Caco-2 (cell line): ENCODE measurements around the gene MIPEP. TPM values are rescaled to one million over a fixed set of nuclear protein-coding genes. Genes with fewer than 3 reads are reported as not detected.

Source experiments
- BruUV-seq: library from RNA; stranded (reverse); fragments of 400-500 nt; replicated peaks from 2 replicates; lab custom pipeline; 2021; lab: Mats Ljungman, UMichigan
- CTCF ChIA-PET: fragments of 300-600 bp; sonication (Branson Sonifier 250); formaldehyde crosslinking; loops from one replicate; lab custom pipeline; 2022; ENCODE audit warnings: antibody characterized with exemption; lab: Charles Lee
- POLR2A ChIA-PET: fragments of 300-600 bp; sonication (Branson Sonifier 250); formaldehyde crosslinking; loops from one replicate; lab custom pipeline; 2022; ENCODE audit warnings: antibody characterized with exemption; lab: Charles Lee
- DNase-seq, 2 experiments: peaks; one replicate each; pipeline versions ENCODE4 v3.0.0 to v3.0.0-alpha.2; 2020 to 2022
- H3K27me3 ChIP-seq: replicated peaks from 2 replicates; pipeline ENCODE4 v1.6.0; 2011; ENCODE audit warnings: low read length; ENCODE audit not compliant: control insufficient read depth, insufficient read depth
- H3K36me3 ChIP-seq: 2 replicates; pipeline ENCODE4 v1.5.1; 2011; ENCODE audit warnings: low read length; ENCODE audit not compliant: control insufficient read depth, insufficient read depth
- H3K4me1 ChIP-seq: fragments of 250-450 bp; sonication (Bioruptor Pico); 2 replicates; pipeline ENCODE4 v1.5.1; 2020; ENCODE audit warnings: mild to moderate bottlenecking
- H3K4me3 ChIP-seq: 2 replicates; pipeline ENCODE4 v1.5.1; 2011; ENCODE audit warnings: low read depth, mild to moderate bottlenecking, control low read depth, low read length
- H3K9me3 ChIP-seq: fragments of 250-450 bp; sonication (Bioruptor Pico); 2 replicates; pipeline ENCODE4 v1.5.1; 2020; ENCODE audit warnings: mild to moderate bottlenecking, moderate library complexity
- H3K27ac Mint-ChIP-seq: one replicate; pipeline ENCODE4 v1.8.0; 2022; ENCODE audit warnings: mixed read lengths; ENCODE audit not compliant: unreplicated experiment
- H3K27me3 Mint-ChIP-seq: one replicate; pipeline ENCODE4 v1.8.0; 2022; ENCODE audit warnings: mixed read lengths; ENCODE audit not compliant: insufficient read depth, unreplicated experiment
- H3K36me3 Mint-ChIP-seq: one replicate; pipeline ENCODE4 v1.8.0; 2022; ENCODE audit warnings: mild to moderate bottlenecking, mixed read lengths; ENCODE audit not compliant: insufficient read depth, unreplicated experiment
- H3K4me1 Mint-ChIP-seq: one replicate; pipeline ENCODE4 v1.8.0; 2022; ENCODE audit warnings: low read depth, mixed read lengths; ENCODE audit not compliant: unreplicated experiment
- H3K4me3 Mint-ChIP-seq: one replicate; pipeline ENCODE4 v1.8.0; 2022; ENCODE audit warnings: mild to moderate bottlenecking, moderate library complexity, mixed read lengths; ENCODE audit not compliant: unreplicated experiment
- H3K9me3 Mint-ChIP-seq: one replicate; pipeline ENCODE4 v1.8.0; 2022; ENCODE audit warnings: mixed read lengths; ENCODE audit not compliant: unreplicated experiment
- intact Hi-C: fragments of 100-400 bp; cut with micrococcal nuclease; formaldehyde crosslinking; loops from one replicate; pipeline ENCODE4 v1.10.0; 2022; ENCODE audit not compliant: unreplicated experiment
- total RNA-seq: library from RNA; stranded (reverse); gene quantifications from 2 replicates; pipeline ENCODE4 v1.2.3, GENCODE V29; 2022
- TF ChIP-seq, protein P1 (sequence below), 2 experiments: fragments of 200-600 bp in 1 of 2; IDR thresholded peaks; 1 replicate in 1 of 2; 2 replicates in 1 of 2; pipeline versions ENCODE4 v1.5.1 to v1.8.0; 2011 to 2022; ENCODE audit warnings: antibody characterized with exemption in 1 of 2, control low read depth in 1 of 2, inconsistent platforms in 1 of 2, low read depth in 1 of 2, low read length in 1 of 2, mild to moderate bottlenecking in 1 of 2, moderate library complexity in 1 of 2; ENCODE audit not compliant: insufficient read depth in 1 of 2, severe bottlenecking in 1 of 2, unreplicated experiment in 1 of 2

The MIPEP gene
- total RNA-seq, 1 experiment from 2014 or later = 40.6 TPM

DNA sequence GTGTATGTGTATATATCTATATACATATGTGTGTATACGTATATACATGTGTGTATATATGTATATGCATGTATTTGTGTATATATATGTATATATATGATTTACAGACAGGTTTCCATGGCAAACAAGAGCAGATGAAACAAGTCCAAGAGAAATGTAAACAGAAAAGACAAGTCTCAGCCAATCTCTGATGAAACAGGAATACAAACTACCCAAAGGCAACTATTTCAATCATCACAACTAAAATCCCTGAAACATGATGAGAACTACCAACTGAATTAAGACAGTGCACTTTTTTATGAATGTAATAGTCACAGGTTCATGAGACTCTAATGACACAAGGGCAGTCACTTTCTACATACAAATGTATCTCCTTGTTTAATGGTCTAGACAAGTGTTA, 178.8 kb downstream of the MIPEP start:
- ChIA-PET CTCF (interaction anchor here (0.8 kb wide), 1 partner anchor 100 kb away, joined by 3 read pairs; no protein-coding TSS in a partner anchor), POLR2A (no interaction called here)
- H3K27ac Mint-ChIP-seq = no peak overlapping the region

DNA sequence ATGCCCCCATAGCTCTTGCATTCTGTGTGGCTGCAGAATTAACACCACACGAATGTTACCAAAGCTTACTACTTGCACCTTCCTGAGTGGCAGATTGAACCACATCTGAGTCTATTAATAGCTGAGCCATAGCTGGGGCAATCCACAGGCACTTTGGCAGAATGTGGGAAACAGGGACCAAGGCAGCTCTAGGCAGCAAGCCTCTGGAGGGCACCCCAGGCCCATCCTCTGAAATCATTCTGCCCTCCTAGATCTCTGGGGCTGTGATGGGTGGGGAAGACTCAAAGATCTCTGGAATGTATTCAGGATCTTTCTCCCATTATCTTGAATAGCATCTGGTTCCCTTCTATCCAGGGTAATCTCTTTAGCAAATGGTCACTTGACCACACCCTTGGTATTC, 179.7 kb downstream of the MIPEP start:
- H3K36me3 Mint-ChIP-seq = no peaks in the 10 kb centered on the region
- Histone ChIP-seq H3K9me3 (no peaks in the 10 kb centered on the region), H3K27me3 (no peaks in the 10 kb centered on the region), H3K36me3 (no peaks in the 10 kb centered on the region), H3K4me1 (no peaks in the 10 kb centered on the region), H3K4me3 (no peak overlapping the region)
- H3K27ac Mint-ChIP-seq = no peak overlapping the region
- H3K27me3 Mint-ChIP-seq = no peaks in the 10 kb centered on the region
- peaks cover 11% of the 10 kb centered on the region for H3K4me1 Mint-ChIP-seq
- no peak overlapping the region for H3K4me3 Mint-ChIP-seq
- ChIA-PET CTCF (no interaction called here), POLR2A (no interaction called here)
- BruUV-seq = no TSS peak
- TF ChIP-seq, protein P1, sequence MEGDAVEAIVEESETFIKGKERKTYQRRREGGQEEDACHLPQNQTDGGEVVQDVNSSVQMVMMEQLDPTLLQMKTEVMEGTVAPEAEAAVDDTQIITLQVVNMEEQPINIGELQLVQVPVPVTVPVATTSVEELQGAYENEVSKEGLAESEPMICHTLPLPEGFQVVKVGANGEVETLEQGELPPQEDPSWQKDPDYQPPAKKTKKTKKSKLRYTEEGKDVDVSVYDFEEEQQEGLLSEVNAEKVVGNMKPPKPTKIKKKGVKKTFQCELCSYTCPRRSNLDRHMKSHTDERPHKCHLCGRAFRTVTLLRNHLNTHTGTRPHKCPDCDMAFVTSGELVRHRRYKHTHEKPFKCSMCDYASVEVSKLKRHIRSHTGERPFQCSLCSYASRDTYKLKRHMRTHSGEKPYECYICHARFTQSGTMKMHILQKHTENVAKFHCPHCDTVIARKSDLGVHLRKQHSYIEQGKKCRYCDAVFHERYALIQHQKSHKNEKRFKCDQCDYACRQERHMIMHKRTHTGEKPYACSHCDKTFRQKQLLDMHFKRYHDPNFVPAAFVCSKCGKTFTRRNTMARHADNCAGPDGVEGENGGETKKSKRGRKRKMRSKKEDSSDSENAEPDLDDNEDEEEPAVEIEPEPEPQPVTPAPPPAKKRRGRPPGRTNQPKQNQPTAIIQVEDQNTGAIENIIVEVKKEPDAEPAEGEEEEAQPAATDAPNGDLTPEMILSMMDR (IDR thresholded peaks at IDR 0.05; ENCODE audit: insufficient read depth in 1 of 2, low read depth in 1 of 2, low read length in 1 of 2, severe bottlenecking in 1 of 2, unreplicated experiment in 1 of 2) = peak in 1 of 2 experiments; percentile 11
- DNase-seq = peak in 1 of 2 experiments; percentile 47
- peaks cover 11% of the 10 kb centered on the region for H3K9me3 Mint-ChIP-seq
- intact Hi-C loops = loop anchor here (1.0 kb wide), 1 partner anchor 199 kb away; no protein-coding TSS in a partner anchor

More for the DNA sequence above, 178.8 kb downstream of the MIPEP start:
- Histone ChIP-seq H3K9me3 (no peaks in the 10 kb centered on the region), H3K4me1 (no peaks in the 10 kb centered on the region), H3K27me3 (no peaks in the 10 kb centered on the region), H3K36me3 (no peaks in the 10 kb centered on the region), H3K4me3 (no peak overlapping the region)
- no TSS peak for BruUV-seq
- intact Hi-C loops = loop anchor here (1.0 kb wide), 1 partner anchor 130 kb away; no protein-coding TSS in a partner anchor
- Mint-ChIP-seq H3K27me3 (no peaks in the 10 kb centered on the region), H3K4me1 (peaks cover 9% of the 10 kb centered on the region), H3K9me3 (peaks cover 12% of the 10 kb centered on the region), H3K36me3 (no peaks in the 10 kb centered on the region), H3K4me3 (no peak overlapping the region)
- TF ChIP-seq, protein P1 (IDR thresholded peaks at IDR 0.05; ENCODE audit: insufficient read depth in 1 of 2, low read depth in 1 of 2, low read length in 1 of 2, severe bottlenecking in 1 of 2, unreplicated experiment in 1 of 2) = no peak
- DNase-seq = no peak

DNA sequence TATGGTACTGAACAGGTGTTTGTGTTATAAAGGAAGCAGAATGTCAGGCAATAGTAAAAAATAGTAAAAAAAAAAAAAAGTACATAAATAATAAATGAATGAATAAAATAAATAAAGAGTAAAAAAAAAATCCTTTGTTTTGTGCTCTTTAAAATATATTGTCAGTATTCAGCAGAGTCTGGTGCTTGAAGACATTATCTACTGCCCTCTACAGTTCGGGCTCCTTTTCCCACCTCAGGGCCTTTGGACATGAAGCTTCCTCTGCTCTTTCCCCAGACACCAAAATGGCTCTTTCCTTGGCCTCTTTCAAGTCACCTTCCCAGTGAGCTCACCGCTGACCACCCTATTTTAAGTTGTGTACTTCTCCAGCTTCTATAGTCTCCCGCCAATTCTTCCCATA, 181.5 kb downstream of the MIPEP start:
- no peaks in the 10 kb centered on the region for H3K27me3 Mint-ChIP-seq
- no peaks in the 10 kb centered on the region for H3K4me1 ChIP-seq
- H3K9me3 ChIP-seq = no peaks in the 10 kb centered on the region
- DNase-seq = peak in 1 of 2 experiments; percentile 40
- peaks cover 11% of the 10 kb centered on the region for H3K4me1 Mint-ChIP-seq
- no peaks in the 10 kb centered on the region for H3K36me3 Mint-ChIP-seq
- no peak overlapping the region for H3K27ac Mint-ChIP-seq
- H3K9me3 Mint-ChIP-seq = no peaks in the 10 kb centered on the region
- no peak overlapping the region for H3K4me3 ChIP-seq
- no peak overlapping the region for H3K4me3 Mint-ChIP-seq
- ChIA-PET POLR2A (no interaction called here), CTCF (interaction anchor here (0.6 to 1.3 kb wide), 7 partner anchors 39 to 321 kb away, joined by 3 to 8 read pairs (median 5); no protein-coding TSS in a partner anchor)
- intact Hi-C loops = loop anchor here (1.0 kb wide), 1 partner anchor 241 kb away; no protein-coding TSS in a partner anchor
- no peaks in the 10 kb centered on the region for H3K36me3 ChIP-seq
- no peaks in the 10 kb centered on the region for H3K27me3 ChIP-seq
- BruUV-seq = no TSS peak
- TF ChIP-seq, protein P1 (IDR thresholded peaks at IDR 0.05; ENCODE audit: insufficient read depth in 1 of 2, low read depth in 1 of 2, low read length in 1 of 2, severe bottlenecking in 1 of 2, unreplicated experiment in 1 of 2) = peak in 1 of 2 experiments; percentile 17
